ENCODE results near the gene ZNF506. TPM values are rescaled to one million over a fixed set of nuclear protein-coding genes. Genes with fewer than 3 reads are reported as not detected.
"Not testable (repeated sequence)": the region's sequence is repeated elsewhere in the genome, so short reads cannot be mapped to it uniquely, and the experiment has no call there.

ZNF506 gene
- total and polyA plus RNA-seq, 8 donors, result 16.8 to 45.0 (median 39.1) TPM

- DNase-seq (peak in 1 of 4 donors; percentile 31), ATAC-seq (no peak)
- intact Hi-C loops (cut with DNase I), result no loop called here
- no peak overlapping the region for H3K27ac ChIP-seq
- no peak overlapping the region for H3K4me3 ChIP-seq
- H3K36me3 ChIP-seq, result no peaks in the 10 kb centered on the region
- no peaks in the 10 kb centered on the region for H3K27me3 ChIP-seq
- H3K9me3 ChIP-seq, result peaks cover 0 to 65% of the 10 kb centered on the region in 2 donors
- H3K4me1 ChIP-seq, result no peaks in the 10 kb centered on the region
- TF ChIP-seq CTCF (IDR thresholded peaks at IDR 0.05), result no peak
Observed at GRCh38 chr19:19746286-19747213, 75.0 kb downstream of the ZNF506 start.

GRCh38 chr19:19745496-19746285 is 75.9 kb downstream of the ZNF506 start:
- Histone ChIP-seq H3K36me3 (no peaks in the 10 kb centered on the region), H3K27ac (no peak overlapping the region), H3K4me1 (no peaks in the 10 kb centered on the region), H3K27me3 (no peaks in the 10 kb centered on the region), H3K4me3 (no peak overlapping the region), H3K9me3 (peaks cover 0 to 61% of the 10 kb centered on the region in 2 donors)
- intact Hi-C loops (cut with DNase I), result no loop called here
- no peak for TF ChIP-seq CTCF (IDR thresholded peaks at IDR 0.05)
- peak in 1 of 4 donors; percentile 68 for DNase-seq
- no peak for ATAC-seq

GRCh38 chr19:19744641-19745040 is 76.9 kb downstream of the ZNF506 start:
- DNase-seq, result peak in 1 of 4 donors; percentile 53
- Histone ChIP-seq H3K27ac (no peak overlapping the region), H3K9me3 (peaks cover 0 to 56% of the 10 kb centered on the region in 2 donors), H3K4me1 (no peaks in the 10 kb centered on the region), H3K27me3 (no peaks in the 10 kb centered on the region), H3K4me3 (no peak overlapping the region), H3K36me3 (no peaks in the 10 kb centered on the region)
- no peak for ATAC-seq
- no peak for TF ChIP-seq CTCF (IDR thresholded peaks at IDR 0.05)
- intact Hi-C loops (cut with DNase I), result no loop called here

- peaks cover 0 to 55% of the 10 kb centered on the region in 2 donors for H3K9me3 ChIP-seq
- DNase-seq, ATAC-seq: not testable (repeated sequence)
Observed at GRCh38 chr19:19743921-19744320, 77.6 kb downstream of the ZNF506 start.

GRCh38 chr19:19743176-19743575 is 78.4 kb downstream of the ZNF506 start:
- no peaks in the 10 kb centered on the region for H3K27me3 ChIP-seq
- DNase-seq (peak in 1 of 4 donors; percentile 15), ATAC-seq (no peak)
- intact Hi-C loops (cut with DNase I), result no loop called here
- H3K9me3 ChIP-seq, result peaks cover 0 to 53% of the 10 kb centered on the region in 2 donors
- no peaks in the 10 kb centered on the region for H3K36me3 ChIP-seq
- no peaks in the 10 kb centered on the region for H3K4me1 ChIP-seq
- TF ChIP-seq CTCF (IDR thresholded peaks at IDR 0.05), result no peak
- H3K27ac ChIP-seq, result no peak overlapping the region
- H3K4me3 ChIP-seq, result no peak overlapping the region

More at GRCh38 chr19:19743921-19744320, 77.6 kb downstream of the ZNF506 start:
- intact Hi-C loops (cut with DNase I); H3K36me3 ChIP-seq; H3K4me1 ChIP-seq; H3K4me3 ChIP-seq; H3K27me3 ChIP-seq; H3K27ac ChIP-seq: not testable (repeated sequence)
